ENCODE results near the gene RBP4. TPM values are rescaled to one million over a fixed set of nuclear protein-coding genes. Genes with fewer than 3 reads are reported as not detected.

RBP4 gene
- total and polyA plus RNA-seq, 10 of the 15 experiments (the other 5 are each of a cell fraction or from before 2014, with no cell fraction given): 1.2 TPM; not detected in 9

- no peak for FAIRE-seq
- no peak overlapping the region for H3K4me2 ChIP-seq (ENCODE audit: control insufficient read depth, insufficient read depth)
- H3K27ac ChIP-seq (ENCODE audit: control insufficient read depth, insufficient read depth): no peak overlapping the region
- DNase-seq (ENCODE audit: low read depth, low spot score): no peak
- ChIA-PET RAD21 (ENCODE audit: unreplicated experiment) (no interaction called here), POLR2A (no interaction called here), SMC1A (ENCODE audit: uncharacterized antibody, unreplicated experiment) (no interaction called here), CTCF (no interaction called here)
- no peaks in the 10 kb centered on the region for H3K9me3 ChIP-seq (replicated peaks; ENCODE audit: control insufficient read depth, insufficient read depth, low read length)
- H3K4me3 ChIP-seq: no peak overlapping the region
- BruUV-seq (replicated peaks): no TSS peak
- H3K79me2 ChIP-seq (ENCODE audit: control insufficient read depth, insufficient read depth, low read length): no peaks in the 10 kb centered on the region
- TF ChIP-seq IKZF1 (conservative IDR thresholded peaks at IDR 0.05): no peak
- TF ChIP-seq ZBTB33 (IDR thresholded peaks at IDR 0.05): no peak
- TF ChIP-seq BRCA1 (IDR thresholded peaks at IDR 0.05; ENCODE audit: low read depth, low read length): no peak
- no peak for TF ChIP-seq POU2F2 (IDR thresholded peaks at IDR 0.05; ENCODE audit: borderline replicate concordance, low read depth, low read length)
- TF ChIP-seq IRF4 (IDR thresholded peaks at IDR 0.05; ENCODE audit: low read depth, low read length): no peak
- TF ChIP-seq MAX (IDR thresholded peaks at IDR 0.05; ENCODE audit: low read depth, low read length): no peak
- no peak for TF ChIP-seq SREBF2 (IDR thresholded peaks at IDR 0.05; ENCODE audit: low read length)
- no peak for TF ChIP-seq NBN (IDR thresholded peaks at IDR 0.05)
- TF ChIP-seq CEBPB (IDR thresholded peaks at IDR 0.05; ENCODE audit: borderline replicate concordance in 1 of 2, low read depth in 2 of 2, low read length in 2 of 2): no peak
- TF ChIP-seq CBFB (IDR thresholded peaks at IDR 0.05; ENCODE audit: low read depth): no peak
- no peak for TF ChIP-seq NR2C2 (IDR thresholded peaks at IDR 0.05; ENCODE audit: borderline replicate concordance, control insufficient read depth, insufficient read length, low read depth)
- no peak for TF ChIP-seq BHLHE40 (IDR thresholded peaks at IDR 0.05; ENCODE audit: borderline replicate concordance in 1 of 2, low read depth in 2 of 2, low read length in 1 of 2)
- no peak for TF ChIP-seq FOXM1 (IDR thresholded peaks at IDR 0.05; ENCODE audit: low read depth, low read length)
- TF ChIP-seq CTCF (IDR thresholded peaks at IDR 0.05 in 2 of 3, conservative IDR thresholded peaks at IDR 0.05 in 1 of 3; ENCODE audit: control insufficient read depth in 2 of 3, extremely low read depth in 1 of 3, insufficient read depth in 1 of 3, low read depth in 3 of 3, low read length in 3 of 3): no peak
- no peak for TF ChIP-seq MYC (IDR thresholded peaks at IDR 0.05; ENCODE audit: insufficient read depth, insufficient read length, insufficient replicate concordance, low read length, severe bottlenecking)
- peaks cover 4% of the 10 kb centered on the region for H3K4me1 ChIP-seq (ENCODE audit: control insufficient read depth, insufficient read depth, low read length)
- WGBS (ENCODE audit: insufficient coverage, insufficient replicate concordance, low lambda C conversion rate, missing lambda C conversion rate): 54% methylated on average over 7 of the region's 7 CpGs
- intact Hi-C loops (cut with micrococcal nuclease; ENCODE audit: unreplicated experiment): no loop called here
- H4K20me1 ChIP-seq (ENCODE audit: control insufficient read depth, insufficient read depth): no peaks in the 10 kb centered on the region
- H3K27me3 ChIP-seq (replicated peaks in 1 of 2; ENCODE audit: control insufficient read depth in 2 of 2, insufficient read depth in 2 of 2, low read length in 1 of 2): no peaks in the 10 kb centered on the region
- in situ Hi-C loops (cut with MboI): no loop called here
- no peaks in the 10 kb centered on the region for H3K36me3 ChIP-seq (ENCODE audit: control insufficient read depth in 2 of 2, insufficient read depth in 2 of 2, low read length in 1 of 2)
- H2AFZ ChIP-seq (ENCODE audit: control insufficient read depth, low read depth, low read length): no peak overlapping the region
- no peak for ATAC-seq
- no peak overlapping the region for H3K9ac ChIP-seq (ENCODE audit: control insufficient read depth, insufficient read depth, low read length)
Observed at GRCh38 chr10:93614101-93614825, 13.2 kb upstream of the RBP4 start.
